ENCODE measurements around the gene TRAF3IP3.

The TRAF3IP3 gene, protein sequence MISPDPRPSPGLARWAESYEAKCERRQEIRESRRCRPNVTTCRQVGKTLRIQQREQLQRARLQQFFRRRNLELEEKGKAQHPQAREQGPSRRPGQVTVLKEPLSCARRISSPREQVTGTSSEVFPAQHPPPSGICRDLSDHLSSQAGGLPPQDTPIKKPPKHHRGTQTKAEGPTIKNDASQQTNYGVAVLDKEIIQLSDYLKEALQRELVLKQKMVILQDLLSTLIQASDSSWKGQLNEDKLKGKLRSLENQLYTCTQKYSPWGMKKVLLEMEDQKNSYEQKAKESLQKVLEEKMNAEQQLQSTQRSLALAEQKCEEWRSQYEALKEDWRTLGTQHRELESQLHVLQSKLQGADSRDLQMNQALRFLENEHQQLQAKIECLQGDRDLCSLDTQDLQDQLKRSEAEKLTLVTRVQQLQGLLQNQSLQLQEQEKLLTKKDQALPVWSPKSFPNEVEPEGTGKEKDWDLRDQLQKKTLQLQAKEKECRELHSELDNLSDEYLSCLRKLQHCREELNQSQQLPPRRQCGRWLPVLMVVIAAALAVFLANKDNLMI

DNA sequence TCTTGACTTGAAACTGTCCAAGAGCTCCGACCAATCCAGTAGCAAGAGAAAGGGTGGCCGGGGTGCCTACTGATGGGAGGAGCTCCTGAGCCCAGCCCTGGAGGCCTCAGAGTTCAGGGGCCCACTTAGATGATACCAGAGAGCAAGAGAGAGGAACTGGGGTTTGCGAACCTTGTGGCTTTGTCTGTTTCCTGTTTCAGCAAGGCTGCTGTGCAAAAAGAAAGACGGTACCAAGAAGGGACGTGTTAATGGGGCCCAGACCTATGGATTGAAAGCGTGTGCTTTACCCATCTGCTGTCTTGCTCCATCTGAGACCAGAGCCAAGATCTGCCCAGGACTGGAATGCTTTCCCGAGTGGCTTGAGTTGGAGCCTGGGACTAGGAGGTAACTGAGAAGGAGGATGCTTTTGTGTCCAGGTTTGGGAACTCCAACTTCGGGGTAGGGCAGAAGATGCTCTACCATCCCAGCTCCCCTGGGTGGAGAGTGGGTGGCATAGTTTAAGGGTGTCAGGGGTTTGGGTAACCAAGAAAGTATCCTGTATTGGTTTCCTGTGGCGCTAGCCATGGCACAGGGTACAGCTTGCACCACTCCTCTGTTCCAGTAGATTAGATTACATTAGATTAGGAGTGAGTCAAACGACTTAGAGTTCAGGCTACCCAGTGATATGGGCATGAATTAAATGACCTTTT is at the start of gene TRAF3IP3:
Gene TRAF3IP3 (plus strand): TSS at position 128 of the 689 bp plus-strand sequence. CDS start 3,987 bp downstream, outside the sequence.
- Mint-ChIP-seq H3K9me3 (no peaks in the 10 kb centered on the region), H3K36me3 (peaks cover 27% of the 10 kb centered on the region), H3K27me3 (no peaks in the 10 kb centered on the region), H3K27ac (peak within 1 kb of the TSS; percentile 85), H3K4me3 (peak within 1 kb of the TSS; percentile 95), H3K4me1 (peaks cover 74% of the 10 kb centered on the region)
- ATAC-seq, result peak; percentile 94

DNA sequence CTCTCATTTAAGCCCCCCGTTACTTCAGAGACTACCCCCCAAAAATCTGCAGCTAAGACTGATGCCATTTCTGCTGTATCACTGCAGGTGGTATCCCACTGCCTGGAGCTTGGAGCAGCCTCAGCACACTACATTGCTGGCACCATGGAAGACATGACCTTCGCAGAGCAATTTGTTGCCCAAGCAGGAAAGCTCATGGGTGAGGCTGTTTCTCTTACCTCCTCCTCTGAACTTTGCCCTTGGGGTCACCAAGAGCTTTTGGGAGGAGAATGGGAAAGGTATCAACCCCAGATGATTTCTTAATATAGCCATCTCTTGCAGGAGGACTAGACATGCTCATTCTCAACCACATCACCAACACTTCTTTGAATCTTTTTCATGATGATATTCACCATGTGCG is 49.2 kb upstream of the TRAF3IP3 start:
- Mint-ChIP-seq H3K27ac (no peak overlapping the region), H3K4me3 (no peak overlapping the region), H3K9me3 (no peaks in the 10 kb centered on the region), H3K36me3 (no peaks in the 10 kb centered on the region), H3K27me3 (no peaks in the 10 kb centered on the region), H3K4me1 (peaks cover 19% of the 10 kb centered on the region)
- ATAC-seq, result no peak

DNA sequence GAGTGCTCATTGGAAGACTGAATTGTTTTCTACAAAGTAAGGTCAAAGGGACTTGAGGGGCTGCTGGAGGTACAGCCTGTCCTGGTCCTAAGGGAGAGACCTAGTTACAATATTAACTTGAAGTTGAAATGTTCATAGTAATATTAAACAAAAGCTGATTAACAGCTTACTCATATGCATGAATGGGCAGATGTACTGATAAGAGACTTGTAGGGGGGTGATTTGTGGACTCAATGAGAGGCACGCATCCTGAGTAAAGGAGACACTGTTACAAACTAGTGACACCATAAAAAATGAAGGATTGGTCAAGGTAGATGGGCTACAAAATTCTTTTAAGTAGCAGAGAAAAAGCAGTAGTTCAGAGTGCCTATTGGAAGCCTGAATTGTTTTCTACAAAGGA is 48.5 kb upstream of the TRAF3IP3 start:
- Mint-ChIP-seq H3K4me1 (peaks cover 19% of the 10 kb centered on the region), H3K4me3 (no peak overlapping the region), H3K27me3 (no peaks in the 10 kb centered on the region), H3K9me3 (no peaks in the 10 kb centered on the region), H3K27ac (peak overlapping the region; percentile 5), H3K36me3 (no peaks in the 10 kb centered on the region)
- no peak for ATAC-seq

DNA sequence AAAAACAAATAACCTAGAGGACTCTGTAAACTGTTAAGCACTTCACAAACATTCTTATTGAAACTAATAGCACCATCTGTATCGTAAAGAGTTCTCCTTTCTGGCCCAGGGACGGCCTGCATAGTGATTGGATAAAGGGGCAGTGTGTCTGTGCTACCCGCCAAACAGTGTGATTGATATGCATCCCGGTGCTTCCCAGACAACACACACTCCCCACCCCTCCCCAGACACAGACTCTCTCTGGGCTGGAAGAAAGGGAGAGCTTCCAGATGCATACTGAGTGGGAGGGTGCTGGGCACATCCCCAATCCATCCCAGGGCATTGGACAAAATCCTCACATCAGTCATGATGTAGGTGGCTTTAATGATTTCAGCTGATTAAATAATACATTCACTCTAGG is 47.6 kb upstream of the TRAF3IP3 start:
- H3K27me3 Mint-ChIP-seq, result no peaks in the 10 kb centered on the region
- H3K27ac Mint-ChIP-seq, result no peak overlapping the region
- H3K36me3 Mint-ChIP-seq, result no peaks in the 10 kb centered on the region
- no peaks in the 10 kb centered on the region for H3K9me3 Mint-ChIP-seq
- no peak overlapping the region for H3K4me3 Mint-ChIP-seq
- H3K4me1 Mint-ChIP-seq, result peaks cover 18% of the 10 kb centered on the region
- ATAC-seq, result no peak

DNA sequence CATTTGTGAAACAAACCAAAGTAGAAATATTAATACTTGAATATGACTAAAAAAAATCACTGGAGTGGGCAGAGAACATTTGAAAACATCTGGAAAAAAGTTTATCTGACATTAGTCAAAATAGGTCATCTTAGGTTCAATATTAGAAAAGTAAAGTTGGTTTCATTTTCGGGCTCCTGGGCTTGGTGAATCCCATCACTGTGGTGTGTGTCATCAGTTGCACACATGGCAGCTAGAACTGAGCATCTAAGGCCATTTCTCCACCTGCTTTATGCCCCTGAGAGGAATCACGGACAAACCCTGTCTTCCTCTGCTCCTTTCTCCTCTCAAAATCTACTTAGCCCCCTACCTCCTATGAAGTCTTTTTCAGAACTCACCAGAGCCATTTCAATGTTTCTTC is 45.8 kb upstream of the TRAF3IP3 start:
- H3K27ac Mint-ChIP-seq, result no peak overlapping the region
- peaks cover 8% of the 10 kb centered on the region for H3K4me1 Mint-ChIP-seq
- no peak overlapping the region for H3K4me3 Mint-ChIP-seq

DNA sequence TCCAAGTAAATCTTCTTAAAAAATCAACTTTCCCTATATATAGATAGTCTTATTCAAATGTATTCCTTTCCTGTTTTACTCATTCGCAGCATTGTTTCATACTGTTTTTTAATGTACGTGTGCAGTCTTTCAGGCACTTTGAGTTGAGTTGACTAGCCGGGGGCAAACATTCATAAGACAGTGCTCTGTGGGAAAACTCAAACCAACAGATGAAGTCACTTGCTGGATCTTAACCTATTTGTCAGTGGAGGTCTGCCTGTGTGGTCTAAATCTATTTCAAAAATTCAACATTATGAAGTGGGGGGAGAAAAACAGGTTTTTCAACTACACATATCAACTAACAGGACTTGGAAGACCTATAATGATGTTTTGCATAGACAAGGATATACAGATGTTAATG is 45.0 kb upstream of the TRAF3IP3 start:
- no peaks in the 10 kb centered on the region for H3K9me3 Mint-ChIP-seq
- no peak overlapping the region for H3K4me3 Mint-ChIP-seq
- no peak for ATAC-seq
- H3K36me3 Mint-ChIP-seq, result no peaks in the 10 kb centered on the region
- no peak overlapping the region for H3K27ac Mint-ChIP-seq
- peaks cover 8% of the 10 kb centered on the region for H3K4me1 Mint-ChIP-seq
- no peaks in the 10 kb centered on the region for H3K27me3 Mint-ChIP-seq

More for the DNA sequence above, 45.8 kb upstream of the TRAF3IP3 start:
- H3K36me3 Mint-ChIP-seq, result no peaks in the 10 kb centered on the region
- ATAC-seq, result no peak
- H3K27me3 Mint-ChIP-seq, result no peaks in the 10 kb centered on the region
- H3K9me3 Mint-ChIP-seq, result no peaks in the 10 kb centered on the region

DNA sequence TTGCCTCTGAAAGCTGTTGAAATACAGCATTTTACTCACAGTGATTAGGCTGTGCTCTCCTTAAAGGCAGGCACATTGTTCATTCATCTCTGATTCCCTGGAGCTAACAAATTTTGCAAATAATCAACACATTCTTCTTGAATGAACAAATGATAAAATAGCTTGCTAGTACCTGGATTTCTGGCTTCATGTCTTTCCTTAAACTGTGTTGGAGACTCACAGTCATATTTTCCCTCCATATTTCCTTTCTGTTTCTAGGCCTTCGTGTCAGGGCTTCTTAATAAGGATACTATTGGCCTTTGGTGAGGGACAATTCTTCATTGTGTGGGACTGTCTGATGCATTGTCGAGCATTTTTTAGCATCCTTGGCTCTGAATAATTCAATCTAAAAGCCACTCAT is 41.5 kb upstream of the TRAF3IP3 start:
- peaks cover 3% of the 10 kb centered on the region for H3K9me3 Mint-ChIP-seq
- H3K27ac Mint-ChIP-seq, result no peak overlapping the region
- H3K27me3 Mint-ChIP-seq, result no peaks in the 10 kb centered on the region
- H3K4me1 Mint-ChIP-seq, result peaks cover 8% of the 10 kb centered on the region
- no peaks in the 10 kb centered on the region for H3K36me3 Mint-ChIP-seq
- H3K4me3 Mint-ChIP-seq, result no peak overlapping the region
- no peak for ATAC-seq

DNA sequence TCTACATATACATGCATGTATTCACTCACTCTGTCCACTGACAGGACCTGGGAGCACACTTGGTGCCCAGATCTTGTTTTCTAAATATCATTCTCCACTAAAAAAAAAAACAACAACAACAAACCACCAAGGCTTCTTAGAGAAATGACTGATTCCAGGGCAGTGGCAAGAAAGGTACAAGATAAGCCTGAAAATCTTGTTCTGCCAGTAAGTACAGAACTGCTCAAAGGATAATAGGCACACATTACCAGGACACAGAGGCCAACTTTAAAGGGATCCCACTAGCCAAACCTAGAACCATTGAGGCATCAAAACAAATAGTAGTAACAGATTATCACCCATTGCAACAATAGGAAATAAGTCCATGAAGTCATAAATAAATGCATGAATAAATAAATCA is 40.5 kb upstream of the TRAF3IP3 start:
- Mint-ChIP-seq H3K4me1 (peaks cover 3% of the 10 kb centered on the region), H3K27ac (no peak overlapping the region), H3K4me3 (no peak overlapping the region), H3K27me3 (no peaks in the 10 kb centered on the region), H3K36me3 (no peaks in the 10 kb centered on the region), H3K9me3 (peaks cover 5% of the 10 kb centered on the region)
- ATAC-seq, result no peak

DNA sequence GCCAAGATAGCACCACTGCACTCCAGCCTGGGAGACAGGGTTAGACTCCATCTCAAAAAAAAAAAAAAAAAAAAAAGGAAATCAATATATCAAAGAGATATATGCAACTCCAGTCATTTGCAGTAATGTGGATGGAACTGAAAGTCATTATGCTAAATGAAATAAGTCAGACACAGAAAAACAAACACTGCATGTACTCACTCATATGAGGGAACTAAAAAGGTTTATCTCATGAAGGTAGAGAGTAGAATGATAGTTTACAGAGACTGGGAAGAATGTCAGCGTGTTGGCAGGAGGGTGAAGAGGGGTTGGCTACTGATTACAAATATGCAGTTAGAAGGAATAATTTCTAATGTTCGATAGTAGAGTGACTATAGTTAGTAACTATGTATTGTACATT is 38.0 kb upstream of the TRAF3IP3 start:
- H3K9me3 Mint-ChIP-seq, result peaks cover 5% of the 10 kb centered on the region
- ATAC-seq, result no peak
- no peak overlapping the region for H3K4me3 Mint-ChIP-seq
- H3K27ac Mint-ChIP-seq, result no peak overlapping the region
- no peaks in the 10 kb centered on the region for H3K36me3 Mint-ChIP-seq
- H3K4me1 Mint-ChIP-seq, result peaks cover 4% of the 10 kb centered on the region
- H3K27me3 Mint-ChIP-seq, result no peaks in the 10 kb centered on the region

DNA sequence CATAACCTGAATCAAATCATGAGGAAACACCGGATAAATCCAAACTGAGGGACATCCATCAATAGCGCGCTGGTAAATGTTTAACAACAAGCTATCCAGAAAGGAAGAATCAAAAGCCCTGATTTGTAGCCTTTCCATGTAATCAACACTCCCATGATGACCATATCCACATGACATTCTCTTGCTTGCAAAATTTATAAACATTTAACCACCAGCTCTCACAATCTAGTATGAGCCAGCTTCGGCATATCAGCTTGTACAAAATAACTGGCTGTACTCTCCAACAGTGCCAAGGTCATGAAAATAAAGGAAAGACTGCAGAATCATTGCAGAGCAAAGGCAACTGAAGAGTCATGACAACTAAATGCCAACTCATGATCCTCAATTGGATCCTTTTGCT is 35.5 kb upstream of the TRAF3IP3 start:
- no peak for ATAC-seq
- Mint-ChIP-seq H3K36me3 (no peaks in the 10 kb centered on the region), H3K4me3 (no peak overlapping the region), H3K27ac (no peak overlapping the region), H3K9me3 (peaks cover 5% of the 10 kb centered on the region), H3K27me3 (no peaks in the 10 kb centered on the region), H3K4me1 (peaks cover 4% of the 10 kb centered on the region)

DNA sequence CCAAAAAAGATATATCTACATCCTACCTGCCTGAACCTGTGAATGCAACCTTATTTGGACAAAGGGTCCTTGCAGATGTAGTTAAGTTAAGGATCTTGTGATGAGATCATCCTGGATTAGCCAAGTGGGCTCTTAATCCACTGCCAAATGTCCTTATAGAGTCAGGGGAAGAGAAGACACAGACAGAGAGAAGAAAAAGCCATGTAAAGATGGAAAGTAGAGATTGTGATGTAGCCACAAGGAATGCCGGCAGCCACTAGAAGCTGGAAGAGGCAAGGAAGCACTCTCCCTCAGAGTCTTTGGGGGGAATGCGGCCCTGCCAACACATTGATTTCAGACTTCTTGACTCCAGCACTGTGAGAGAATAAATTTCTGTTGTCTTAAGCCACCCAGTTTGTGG is 35.0 kb upstream of the TRAF3IP3 start:
- peaks cover 4% of the 10 kb centered on the region for H3K4me1 Mint-ChIP-seq
- no peaks in the 10 kb centered on the region for H3K27me3 Mint-ChIP-seq
- H3K4me3 Mint-ChIP-seq, result no peak overlapping the region
- peaks cover 5% of the 10 kb centered on the region for H3K9me3 Mint-ChIP-seq
- no peak for ATAC-seq
- H3K36me3 Mint-ChIP-seq, result no peaks in the 10 kb centered on the region
- H3K27ac Mint-ChIP-seq, result no peak overlapping the region

DNA sequence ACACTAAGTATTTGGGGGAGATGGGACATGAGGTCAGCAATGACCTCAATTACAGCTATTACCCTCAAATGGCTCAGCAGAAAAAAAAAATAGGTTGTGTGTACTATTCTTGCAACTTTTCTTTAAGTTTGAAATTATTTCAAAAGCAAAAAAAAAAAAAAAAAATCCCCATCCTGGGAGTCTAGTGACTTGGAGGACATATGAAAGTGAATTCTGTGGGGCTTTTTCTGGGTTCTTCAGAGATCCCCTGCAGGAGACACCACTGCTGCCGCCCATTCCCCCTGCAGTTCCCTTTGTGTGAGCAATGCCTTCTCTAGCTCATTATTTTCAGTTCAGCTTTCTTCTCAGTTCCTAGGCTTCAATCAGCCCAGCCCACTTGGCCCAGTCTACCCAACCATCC is 34.5 kb upstream of the TRAF3IP3 start:
- peak; percentile 43 for ATAC-seq
- Mint-ChIP-seq H3K9me3 (peaks cover 5% of the 10 kb centered on the region), H3K27ac (no peak overlapping the region), H3K36me3 (no peaks in the 10 kb centered on the region), H3K27me3 (no peaks in the 10 kb centered on the region), H3K4me1 (peaks cover 4% of the 10 kb centered on the region), H3K4me3 (no peak overlapping the region)

DNA sequence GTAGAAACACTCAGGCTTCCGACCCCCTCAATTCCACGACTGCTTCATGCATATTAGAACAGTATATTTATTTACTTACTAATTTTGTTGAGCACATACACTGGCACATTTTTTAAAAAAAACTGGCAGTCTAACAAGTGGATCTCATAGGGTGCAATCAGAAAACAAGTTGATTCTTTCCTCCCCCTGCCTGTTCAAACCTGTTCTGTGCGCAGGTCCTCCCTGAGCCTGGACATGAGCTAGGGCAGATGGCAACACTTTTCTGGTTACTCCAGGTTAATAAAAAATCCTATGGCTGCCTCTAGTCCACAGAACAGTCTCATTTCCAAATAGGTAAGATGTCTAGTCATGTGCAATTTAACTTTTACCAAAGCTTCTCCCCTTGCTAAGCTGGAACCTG is 32.6 kb upstream of the TRAF3IP3 start:
- peaks cover 4% of the 10 kb centered on the region for H3K4me1 Mint-ChIP-seq
- H3K27me3 Mint-ChIP-seq, result no peaks in the 10 kb centered on the region

DNA sequence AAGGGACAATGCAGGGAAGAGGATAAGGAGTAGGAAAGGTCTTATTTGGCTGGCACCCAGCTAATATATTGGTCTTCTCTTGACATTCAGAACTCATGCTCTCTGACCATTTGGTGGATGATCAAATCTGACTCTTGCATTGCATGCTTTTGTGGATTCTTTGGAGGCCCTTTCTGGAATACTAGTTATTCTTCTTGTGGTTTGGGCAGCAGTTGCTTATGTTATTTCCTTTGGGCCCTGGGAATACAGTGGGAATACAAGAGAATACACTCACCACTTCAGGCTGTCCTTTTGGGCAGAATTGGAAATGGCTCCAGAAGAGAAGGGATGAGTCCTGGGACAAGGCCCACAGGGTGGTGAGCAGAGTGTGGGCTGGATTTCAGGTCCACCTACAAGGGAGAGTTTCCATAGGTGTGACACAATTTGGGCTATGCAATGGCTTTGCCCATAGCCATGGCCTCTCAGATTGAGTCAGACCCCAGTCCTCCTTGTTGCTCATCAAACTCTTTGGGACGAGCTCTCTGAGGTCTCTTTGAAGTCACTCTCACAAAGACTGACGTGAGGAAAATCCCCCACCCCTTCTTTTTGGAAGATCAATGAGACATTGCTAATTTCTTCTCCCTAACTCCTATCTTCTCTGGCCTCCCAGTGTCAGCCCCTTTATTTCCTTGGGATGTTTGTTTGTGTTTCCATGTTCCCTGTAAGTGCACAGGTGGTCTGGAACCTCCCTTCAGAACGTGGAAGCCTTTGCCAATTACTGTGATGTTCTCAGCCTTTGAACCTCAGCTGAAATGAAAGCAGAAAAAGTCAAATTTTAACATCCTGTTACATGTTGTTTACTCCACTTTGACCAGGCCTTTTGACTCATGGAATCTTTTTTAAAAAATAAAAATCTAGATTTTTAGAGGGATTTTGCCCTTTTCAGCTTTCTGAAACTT is 31.8 kb upstream of the TRAF3IP3 start:
- peak; percentile 54 for ATAC-seq
- Mint-ChIP-seq H3K27ac (peak overlapping the region; percentile 57), H3K36me3 (no peaks in the 10 kb centered on the region), H3K4me3 (no peak overlapping the region), H3K27me3 (no peaks in the 10 kb centered on the region), H3K4me1 (peaks cover 4% of the 10 kb centered on the region), H3K9me3 (peaks cover 5% of the 10 kb centered on the region)

More for the DNA sequence above, 32.6 kb upstream of the TRAF3IP3 start:
- no peaks in the 10 kb centered on the region for H3K36me3 Mint-ChIP-seq
- H3K9me3 Mint-ChIP-seq, result peaks cover 5% of the 10 kb centered on the region
- no peak overlapping the region for H3K27ac Mint-ChIP-seq
- no peak overlapping the region for H3K4me3 Mint-ChIP-seq
- ATAC-seq, result no peak

DNA sequence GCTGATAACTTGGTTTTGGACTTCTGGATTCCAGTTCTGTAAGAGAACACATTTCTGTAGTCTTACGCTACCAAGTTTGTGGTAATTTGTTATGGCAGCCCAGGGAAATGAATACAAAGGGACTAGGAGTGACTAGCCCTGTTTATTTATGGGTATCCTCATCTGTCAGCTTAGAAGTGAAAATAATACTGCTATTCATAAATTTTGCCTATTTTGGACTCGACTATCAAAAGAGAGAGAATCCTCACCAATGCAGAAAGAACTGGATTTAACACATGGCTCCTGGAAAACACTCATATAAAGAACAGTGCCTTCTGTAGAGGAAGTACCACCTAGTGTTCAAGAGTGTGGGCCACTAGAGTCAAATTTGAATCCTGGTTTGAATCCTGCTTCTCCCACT is 28.6 kb upstream of the TRAF3IP3 start:
- no peaks in the 10 kb centered on the region for H3K4me1 Mint-ChIP-seq
- ATAC-seq, result no peak
- H3K27me3 Mint-ChIP-seq, result no peaks in the 10 kb centered on the region
- no peak overlapping the region for H3K4me3 Mint-ChIP-seq
- H3K36me3 Mint-ChIP-seq, result no peaks in the 10 kb centered on the region
- no peaks in the 10 kb centered on the region for H3K9me3 Mint-ChIP-seq
- H3K27ac Mint-ChIP-seq, result no peak overlapping the region
